G401 (cell line): Measurements from ENCODE around the gene ALPL. TPM values are rescaled to one million over a fixed set of nuclear protein-coding genes. Genes with fewer than 3 reads are reported as not detected.

Source experiments
- DNase-seq: peaks from one replicate; pipeline ENCODE4 v3.0.0-alpha.2; 2015; ENCODE audit warnings: low spot score
- in situ Hi-C: cut with HindIII; loops from 2 replicates; pipeline ENCODE4 v1.10.0; 2016; ENCODE audit warnings: low sequenced_read_pairs, mixed read lengths
- total RNA-seq: library from RNA; depleted of rRNA; stranded (reverse); fragments of >200 nt; shearing (Covaris generic); gene quantifications from 2 replicates; pipeline ENCODE4 v1.2.3, GENCODE V29; 2014; rRNA removed

Gene ALPL
- total RNA-seq, 1 experiment from 2014 or later: 0.58 TPM

DNA sequence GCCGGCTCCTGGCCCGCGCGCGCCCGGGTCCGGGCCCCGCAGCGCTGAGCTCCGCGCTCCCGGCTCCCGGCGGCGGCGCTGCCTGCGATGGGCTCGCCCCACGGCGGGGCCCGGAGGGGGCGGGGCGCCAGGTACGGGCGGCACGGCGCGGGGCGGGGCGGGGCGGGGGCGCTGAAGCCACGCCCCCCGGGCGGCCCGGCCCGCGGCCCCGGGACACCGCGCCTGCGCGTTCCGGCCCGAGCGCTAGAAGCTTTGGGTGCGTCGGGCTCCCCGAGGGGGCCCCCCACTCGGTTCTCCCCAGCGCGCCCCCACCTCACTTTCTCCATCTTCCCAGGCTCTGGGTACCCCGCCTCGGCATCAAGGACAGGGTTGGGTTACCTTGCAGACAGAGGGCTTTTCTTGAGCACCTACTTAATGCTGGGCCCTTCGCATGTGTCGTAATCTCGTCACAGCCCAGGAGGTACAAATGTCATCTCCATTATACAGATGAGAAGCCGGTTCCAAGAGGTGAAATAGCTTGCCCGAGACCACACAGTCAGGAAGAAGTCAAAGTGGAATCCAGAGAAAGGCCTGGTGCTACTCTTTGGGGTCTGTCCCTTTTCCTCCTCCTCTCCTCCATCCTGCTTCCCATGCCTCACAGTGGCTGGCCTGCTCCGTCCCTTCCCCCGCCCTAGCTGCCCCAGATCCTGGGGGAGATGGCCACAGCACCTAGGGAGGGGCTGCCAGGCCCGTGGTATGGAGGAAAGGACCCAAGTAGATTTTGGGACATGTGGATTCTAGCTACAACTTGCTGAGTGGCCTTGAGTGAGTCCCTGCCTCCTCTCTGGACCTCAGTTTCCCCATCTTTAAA is 113.5 kb downstream of the ALPL start:
- in situ Hi-C loops: no loop called here
- no peak for DNase-seq

DNA sequence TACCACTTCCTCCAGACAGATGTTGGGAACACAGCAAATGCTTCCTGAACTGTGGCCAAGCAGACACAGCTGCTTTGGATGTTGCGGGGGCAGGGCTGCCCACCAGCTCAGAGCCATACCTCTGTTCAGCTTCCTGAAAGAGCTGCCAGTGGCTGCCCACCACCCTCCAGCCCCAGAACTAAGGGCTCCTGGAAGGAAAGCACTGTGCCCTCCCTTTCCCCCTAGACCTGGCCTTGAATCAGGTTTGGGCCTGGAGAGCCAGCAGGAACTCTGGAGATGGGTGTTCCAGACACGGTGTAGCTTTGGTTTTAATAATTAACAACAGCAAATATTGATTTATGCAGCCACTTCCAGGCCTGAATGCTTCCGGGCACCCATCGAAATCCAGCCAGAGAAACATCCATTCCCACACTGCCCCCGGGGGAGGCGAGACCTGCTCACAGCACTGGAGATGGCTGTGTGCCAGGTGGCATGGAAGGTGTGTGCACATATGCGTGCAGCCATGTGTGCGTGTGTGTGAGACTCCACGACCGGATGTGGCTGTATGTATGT is 114.3 kb downstream of the ALPL start:
- in situ Hi-C loops: no loop called here
- peak; percentile 23 for DNase-seq

DNA sequence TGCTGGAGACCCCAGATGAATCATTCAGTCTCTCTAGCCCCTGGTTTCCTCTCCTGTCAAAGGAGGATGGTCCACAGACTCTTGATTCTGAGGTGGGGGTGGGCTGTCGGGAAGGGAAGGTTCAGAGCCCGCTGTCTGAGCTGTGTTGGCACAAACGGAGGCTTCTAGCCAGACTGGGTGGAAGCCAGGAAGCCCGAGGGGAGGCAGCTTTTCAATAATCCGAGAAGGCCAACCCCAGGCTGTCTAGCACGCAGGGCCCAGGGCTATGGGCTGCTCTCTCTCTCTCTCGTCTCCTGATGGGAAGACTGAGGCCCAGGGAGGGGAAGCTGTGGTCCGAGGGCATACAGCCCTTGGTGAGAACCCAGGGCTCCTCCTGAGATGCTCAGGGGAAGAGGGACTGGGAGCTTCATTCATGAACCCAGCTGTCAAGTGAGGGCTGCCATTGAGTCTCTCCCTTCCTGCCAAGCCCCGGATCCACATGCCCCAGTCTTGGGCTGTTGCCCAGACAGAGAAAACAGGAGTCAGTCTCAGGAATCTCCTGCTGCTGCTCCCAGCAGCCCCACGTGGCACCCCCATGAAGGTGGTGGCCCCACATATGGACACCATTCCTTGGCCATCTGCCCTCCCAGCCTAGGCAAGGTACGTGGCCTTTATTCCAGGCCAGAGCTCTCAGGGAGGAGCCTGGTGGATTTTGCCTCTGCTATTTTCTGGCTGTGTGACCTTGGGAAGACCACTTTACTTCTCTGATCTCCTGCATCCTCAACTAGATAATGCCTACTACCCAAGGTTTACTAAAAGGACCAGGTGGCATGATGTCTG is 115.6 kb downstream of the ALPL start:
- in situ Hi-C loops: no loop called here
- DNase-seq: peak; percentile 74

DNA sequence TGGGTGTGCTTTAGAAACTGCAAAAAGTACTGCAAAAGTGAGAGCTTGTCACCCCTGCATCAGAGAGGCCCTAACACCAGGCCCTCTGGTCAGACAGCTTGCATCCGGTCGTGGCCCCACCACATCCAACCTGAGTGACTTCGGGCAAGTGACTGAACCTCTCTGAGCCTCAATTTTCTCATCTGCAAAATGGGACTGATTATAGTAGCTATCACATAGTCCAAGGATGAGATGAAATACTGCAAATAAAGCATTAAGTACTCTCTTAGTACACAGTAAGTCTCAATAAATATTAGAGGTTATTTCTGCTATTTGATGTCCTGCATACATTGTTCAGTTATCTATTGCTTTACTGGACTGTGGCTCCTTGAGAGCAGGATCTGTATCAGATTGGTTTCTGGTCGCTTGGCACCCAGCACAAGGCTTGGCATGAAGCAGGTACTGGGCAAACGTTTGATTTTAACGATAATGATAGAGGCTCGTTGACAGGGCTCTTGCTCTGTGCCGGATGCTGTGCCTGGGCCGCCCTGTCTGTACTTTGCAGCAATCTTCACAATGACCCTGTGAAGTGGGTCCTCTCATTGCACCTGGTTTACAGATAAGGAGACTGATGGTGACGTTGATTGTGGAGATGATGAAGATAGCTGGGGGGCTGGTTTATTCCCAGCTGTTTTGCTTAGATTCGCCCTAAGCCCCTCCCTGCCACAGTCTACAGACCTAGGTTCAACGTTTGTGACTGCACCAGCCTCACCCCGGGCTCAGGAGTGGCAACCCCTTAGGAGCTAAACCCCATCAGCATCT is 116.4 kb downstream of the ALPL start:
- no peak for DNase-seq
- in situ Hi-C loops: no loop called here

DNA sequence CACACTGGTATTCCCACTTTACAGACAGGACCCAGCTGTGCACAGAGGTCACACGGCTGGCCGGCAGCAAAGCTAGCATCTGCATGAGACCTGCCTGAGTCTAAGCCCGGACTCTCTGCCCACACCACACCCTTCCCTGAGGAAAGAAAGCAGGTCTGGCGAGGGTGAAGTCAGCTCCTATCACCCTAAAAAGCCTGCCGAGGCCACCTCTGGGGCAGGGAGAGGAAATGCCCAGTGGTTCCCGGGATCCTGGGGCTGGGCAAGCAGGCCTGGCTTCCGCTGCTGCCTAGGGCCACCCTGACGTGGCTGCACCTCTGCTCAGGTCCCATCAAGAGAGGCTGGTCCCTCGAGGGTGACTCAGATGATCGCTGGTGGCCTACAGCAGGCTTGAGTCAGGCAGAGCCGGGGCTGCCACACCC is 117.7 kb downstream of the ALPL start:
- in situ Hi-C loops: no loop called here
- no peak for DNase-seq

Other genes starting within 250 kb of the ALPL start
- 19.3 and 50.4 TPM in 2 replicates for gene ECE1, start 219.0 kb upstream of the ALPL start, total RNA-seq
- 7.5 and 16.1 TPM in 2 replicates for gene NBPF3, start 69.3 kb upstream of the ALPL start, total RNA-seq
- 3.7 and 4.8 TPM in 2 replicates for gene RAP1GAP, start 159.9 kb downstream of the ALPL start, total RNA-seq